Adipocyte (in vitro differentiated cells): ENCODE results near the gene WNT7A.
A peak's percentile ranks its signal among the peaks of the same experiment; 100 is the strongest.
"Not testable (repeated sequence)": the region's sequence is repeated elsewhere in the genome, so short reads cannot be mapped to it uniquely, and the experiment has no call there.

Experiments used
- DNase-seq: peaks from one replicate; pipeline ENCODE4 v3.0.0-alpha.2; 2015; ENCODE audit warnings: low read depth
- H3K27me3 ChIP-seq: replicated peaks from 2 replicates; pipeline ENCODE4 v1.7.0; 2013; ENCODE audit warnings: mild to moderate bottlenecking, low read length, moderate library complexity; ENCODE audit not compliant: control insufficient read depth, insufficient read depth
- H3K36me3 ChIP-seq: 2 replicates; pipeline ENCODE4 v1.7.0; 2013; ENCODE audit warnings: low read length, mild to moderate bottlenecking, moderate library complexity; ENCODE audit not compliant: control insufficient read depth, insufficient read depth, severe bottlenecking
- H3K4me1 ChIP-seq: 2 replicates; pipeline ENCODE4 v1.7.0; 2013; ENCODE audit warnings: mild to moderate bottlenecking, low read length, moderate library complexity; ENCODE audit not compliant: control insufficient read depth, insufficient read depth
- H3K4me3 ChIP-seq: 2 replicates; pipeline ENCODE4 v1.7.0; 2013; ENCODE audit warnings: mild to moderate bottlenecking, low read length, moderate library complexity
- H3K9ac ChIP-seq: 2 replicates; pipeline ENCODE4 v1.7.0; 2013; ENCODE audit warnings: mild to moderate bottlenecking, low read length, moderate library complexity
- H3K9me3 ChIP-seq: 2 replicates; pipeline ENCODE4 v1.7.0; 2013; ENCODE audit warnings: mild to moderate bottlenecking, low read length, moderate library complexity; ENCODE audit not compliant: control insufficient read depth

Gene WNT7A

DNA sequence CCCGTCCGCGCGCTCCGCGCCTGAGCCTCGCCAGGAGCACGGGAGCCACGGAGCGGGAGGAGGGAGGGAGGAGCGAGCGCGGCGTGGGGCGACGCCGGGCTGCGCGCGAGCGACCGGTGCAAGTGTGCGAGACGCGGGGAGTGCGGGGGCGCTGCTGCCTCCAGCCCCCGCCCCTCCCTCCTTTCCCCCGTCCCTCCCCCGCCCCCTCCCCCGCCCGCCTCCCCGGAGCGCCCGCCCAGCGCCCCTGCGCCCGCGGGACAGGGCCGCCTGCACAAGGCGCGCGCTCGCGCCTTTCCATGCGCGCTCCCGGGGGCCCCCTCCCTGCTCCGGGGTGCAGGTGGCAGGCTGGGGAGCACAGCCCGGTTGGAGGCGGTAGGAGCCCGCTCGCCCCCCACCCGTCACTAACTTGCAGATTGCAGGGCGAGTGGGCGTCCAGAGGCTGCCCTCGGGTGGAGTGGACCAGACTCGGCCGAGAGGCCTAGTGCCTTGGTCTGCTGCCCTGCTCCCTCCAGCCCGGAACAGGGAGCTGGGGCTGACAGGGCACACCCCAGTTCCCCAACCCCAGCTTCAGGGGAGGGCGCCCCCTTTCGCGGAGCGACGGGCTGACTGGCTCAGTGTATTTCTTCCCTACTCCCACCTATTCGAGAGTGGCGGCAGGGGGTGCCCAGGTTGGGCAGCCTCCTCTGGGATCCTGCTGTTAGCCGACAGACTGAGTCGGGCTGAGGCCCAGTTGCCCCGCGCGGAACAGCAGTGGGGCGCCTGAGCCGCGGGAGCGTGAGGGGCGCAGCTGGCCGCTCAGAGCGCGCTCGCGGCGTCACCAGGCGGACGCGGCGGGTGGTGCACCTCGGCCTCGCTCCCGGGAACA is at the start of gene WNT7A:
Gene WNT7A, minus strand, starts transcription at position 126 of the 865 bp plus-strand sequence. CDS start 255 bp downstream, outside the sequence.
- Histone ChIP-seq H3K27me3 (peaks cover 52% of the 10 kb centered on the region), H3K9me3 (peaks cover 11% of the 10 kb centered on the region), H3K36me3 (no peaks in the 10 kb centered on the region), H3K4me1 (no peaks in the 10 kb centered on the region), H3K4me3 (no peak within 1 kb of the TSS), H3K9ac (no peak within 1 kb of the TSS)
- DNase-seq = peak; percentile 35

GRCh38 chr3:13928741-13929140 is 48.9 kb upstream of the WNT7A start:
- not testable (repeated sequence) for H3K27me3 ChIP-seq

GRCh38 chr3:13927295-13927694 is 47.4 kb upstream of the WNT7A start:
- no peaks in the 10 kb centered on the region for H3K4me1 ChIP-seq
- DNase-seq = peak; percentile 4
- H3K27me3 ChIP-seq = no peaks in the 10 kb centered on the region
- H3K9ac ChIP-seq = no peak overlapping the region
- peaks cover 3% of the 10 kb centered on the region for H3K9me3 ChIP-seq
- no peaks in the 10 kb centered on the region for H3K36me3 ChIP-seq
- no peak overlapping the region for H3K4me3 ChIP-seq

More at GRCh38 chr3:13928741-13929140, 48.9 kb upstream of the WNT7A start:
- not testable (repeated sequence) for DNase-seq, H3K4me1 ChIP-seq, H3K9me3 ChIP-seq, H3K36me3 ChIP-seq, H3K4me3 ChIP-seq, H3K9ac ChIP-seq

- Histone ChIP-seq H3K9me3 (peaks cover 45% of the 10 kb centered on the region), H3K36me3 (no peaks in the 10 kb centered on the region), H3K27me3 (no peaks in the 10 kb centered on the region), H3K9ac (no peak overlapping the region), H3K4me3 (no peak overlapping the region), H3K4me1 (no peaks in the 10 kb centered on the region)
- no peak for DNase-seq
These were observed 36.5 kb upstream of the WNT7A start for GRCh38 chr3:13916375-13916774.

GRCh38 chr3:13902648-13903238 is 22.9 kb upstream of the WNT7A start:
- DNase-seq = no peak
- Histone ChIP-seq H3K9me3 (peaks cover 97% of the 10 kb centered on the region), H3K9ac (no peak overlapping the region)

DNA sequence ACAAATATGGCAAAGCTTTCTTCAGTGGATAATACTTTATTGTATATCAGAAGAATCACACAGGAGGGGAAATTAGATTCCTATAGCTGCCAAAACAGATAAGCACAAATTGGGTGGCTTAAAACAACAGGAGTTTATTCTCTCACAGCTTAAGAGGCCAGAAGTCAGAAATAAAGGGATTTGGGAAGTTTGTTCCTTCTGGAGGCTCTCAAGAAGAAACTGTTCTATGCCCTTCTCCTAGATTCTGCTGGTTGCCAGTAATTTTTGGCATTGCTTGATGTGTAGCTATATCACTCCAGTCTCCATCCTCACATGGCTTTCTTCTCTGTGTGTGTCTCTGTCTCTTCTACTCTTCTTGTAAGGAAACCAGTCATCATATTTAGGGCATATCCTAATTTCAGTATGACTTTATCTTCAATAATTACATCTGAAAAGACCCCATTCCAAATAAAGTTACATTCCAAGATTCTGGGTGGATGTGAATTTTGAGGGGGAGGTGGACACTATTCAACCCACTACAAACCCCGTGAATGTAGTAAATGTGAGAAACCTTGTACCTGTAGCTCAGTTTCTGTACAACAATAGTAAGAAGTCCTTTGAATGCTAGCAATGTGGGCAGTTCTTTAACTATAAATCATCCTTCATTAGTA is 22.2 kb upstream of the WNT7A start:
- Histone ChIP-seq H3K27me3 (no peaks in the 10 kb centered on the region), H3K36me3 (no peaks in the 10 kb centered on the region), H3K9ac (no peak overlapping the region), H3K4me1 (no peaks in the 10 kb centered on the region), H3K9me3 (peaks cover 97% of the 10 kb centered on the region), H3K4me3 (peak overlapping the region; percentile 32)
- DNase-seq = no peak

More at GRCh38 chr3:13902648-13903238, 22.9 kb upstream of the WNT7A start:
- Histone ChIP-seq H3K4me1 (no peaks in the 10 kb centered on the region), H3K36me3 (no peaks in the 10 kb centered on the region), H3K27me3 (no peaks in the 10 kb centered on the region), H3K4me3 (peak overlapping the region; percentile 32)

DNA sequence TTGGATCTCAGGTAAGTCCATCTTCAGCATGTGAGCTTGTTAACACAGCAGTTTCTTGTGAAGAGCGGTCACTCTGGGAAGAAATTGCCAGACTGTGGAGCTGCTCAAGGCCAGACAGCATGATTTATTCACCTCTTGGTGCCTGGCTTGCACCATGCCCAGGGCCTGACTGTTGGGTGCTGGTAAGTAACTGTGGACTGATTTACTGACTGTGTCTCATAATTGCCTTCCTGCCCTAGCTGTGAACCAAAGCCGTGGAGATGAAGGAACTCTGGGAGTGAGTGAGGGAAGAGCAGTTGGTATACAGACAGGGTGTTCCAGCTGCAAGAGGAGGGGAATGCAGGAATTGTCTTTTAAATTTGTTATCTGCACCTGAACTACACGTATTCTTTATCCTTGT is 18.5 kb upstream of the WNT7A start:
- Histone ChIP-seq H3K4me3 (no peak overlapping the region), H3K9me3 (peaks cover 71% of the 10 kb centered on the region), H3K4me1 (peaks cover 9% of the 10 kb centered on the region), H3K27me3 (peaks cover 4% of the 10 kb centered on the region), H3K36me3 (no peaks in the 10 kb centered on the region), H3K9ac (no peak overlapping the region)
- DNase-seq = no peak

GRCh38 chr3:13896473-13897154 is 16.7 kb upstream of the WNT7A start:
- Histone ChIP-seq H3K4me3 (peak overlapping the region; percentile 85), H3K4me1 (peaks cover 9% of the 10 kb centered on the region), H3K9ac (peak overlapping the region; percentile 88), H3K27me3 (peaks cover 4% of the 10 kb centered on the region), H3K36me3 (no peaks in the 10 kb centered on the region), H3K9me3 (peaks cover 53% of the 10 kb centered on the region)
- peak; percentile 78 for DNase-seq

DNA sequence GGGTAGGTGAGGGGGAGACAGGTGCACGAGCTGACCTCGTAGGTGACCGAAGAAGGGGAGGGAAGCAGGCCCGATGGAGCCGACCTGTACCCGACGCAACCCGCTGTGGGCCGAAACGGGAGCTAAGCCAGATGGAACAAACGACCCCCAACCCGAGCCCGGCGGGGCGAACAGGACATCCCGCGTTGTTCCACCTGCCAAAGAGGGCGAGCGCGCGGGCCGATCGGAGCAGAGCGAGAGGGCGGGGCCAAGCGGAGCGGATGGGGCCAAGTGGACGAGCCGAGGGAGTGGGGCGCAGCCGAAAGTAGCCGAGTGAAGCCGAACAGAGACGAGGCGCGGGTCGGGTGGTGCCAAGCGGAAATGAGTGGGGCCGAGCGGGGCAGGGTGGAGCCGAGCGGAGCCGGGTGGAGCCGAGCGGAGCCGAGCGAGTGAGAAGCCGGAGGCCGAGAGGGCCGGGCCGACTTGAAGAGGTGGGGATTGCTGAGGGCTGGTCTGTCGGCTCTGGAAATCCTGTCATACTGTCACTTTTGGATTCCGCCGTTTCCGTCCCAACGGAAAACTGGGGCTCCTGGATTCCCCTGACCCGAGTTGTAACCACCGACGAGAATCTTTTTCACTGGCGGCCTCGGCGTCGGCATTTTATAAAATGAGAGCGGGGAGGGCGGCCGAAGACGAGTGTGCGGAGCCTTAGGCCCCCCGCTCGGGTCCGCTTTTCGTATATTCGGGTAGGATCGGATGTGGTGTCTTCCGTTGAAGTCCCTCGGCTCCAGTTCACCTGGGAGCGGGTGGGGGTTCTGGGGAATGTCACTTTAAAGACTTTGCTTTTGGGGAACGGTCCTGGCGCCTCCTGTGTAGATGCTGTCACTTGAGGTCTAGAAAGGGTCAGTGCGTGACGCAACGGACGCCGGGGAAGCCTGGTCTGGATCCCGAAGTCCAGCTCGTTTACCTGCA is 15.6 kb upstream of the WNT7A start:
- peaks cover 42% of the 10 kb centered on the region for H3K9me3 ChIP-seq
- H3K9ac ChIP-seq = peak overlapping the region; percentile 88
- H3K27me3 ChIP-seq = peaks cover 4% of the 10 kb centered on the region
- no peaks in the 10 kb centered on the region for H3K36me3 ChIP-seq
- peak; percentile 98 for DNase-seq
- peak overlapping the region; percentile 85 for H3K4me3 ChIP-seq
- H3K4me1 ChIP-seq = peaks cover 9% of the 10 kb centered on the region

DNA sequence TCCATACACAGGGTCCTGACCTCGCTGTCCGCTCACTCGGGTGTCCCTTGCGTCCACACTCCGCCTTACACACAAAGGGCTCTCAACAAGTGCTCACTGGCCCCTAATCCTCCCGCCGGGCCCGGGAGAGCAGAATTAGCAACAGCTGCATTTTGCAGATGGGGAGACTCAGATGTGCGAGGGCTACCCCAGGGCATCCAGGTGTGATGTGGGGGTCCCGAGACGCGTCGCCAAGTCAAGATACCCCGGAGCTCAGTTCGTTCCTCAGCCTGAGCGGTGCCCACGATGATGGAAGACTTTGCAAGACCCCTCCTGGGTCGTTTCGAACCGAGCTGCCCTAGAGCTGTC is 14.9 kb upstream of the WNT7A start:
- Histone ChIP-seq H3K4me1 (peaks cover 9% of the 10 kb centered on the region), H3K9ac (peak overlapping the region; percentile 66), H3K4me3 (peak overlapping the region; percentile 85), H3K36me3 (no peaks in the 10 kb centered on the region), H3K27me3 (peaks cover 7% of the 10 kb centered on the region), H3K9me3 (peaks cover 35% of the 10 kb centered on the region)
- no peak for DNase-seq
